ENCODE data around the gene ADAMTS3.
"Not testable (repeated sequence)": the region's sequence is repeated elsewhere in the genome, so short reads cannot be mapped to it uniquely, and the experiment has no call there.

Gene ADAMTS3

GRCh38 chr4:72552447-72552846 lies 16.6 kb downstream of the ADAMTS3 start:
- H3K4me1 ChIP-seq (ENCODE audit: control insufficient read depth in 2 of 2, insufficient read depth in 1 of 2, low read depth in 1 of 2, low read length in 2 of 2) = no peaks in the 10 kb centered on the region
- no peak overlapping the region for H2BK15ac ChIP-seq (ENCODE audit: low read length)
- H3K9me3 ChIP-seq (replicated peaks in 1 of 2; ENCODE audit: control insufficient read depth in 2 of 2, insufficient read depth in 1 of 2, low read depth in 1 of 2, low read length in 2 of 2) = no peaks in the 10 kb centered on the region
- H2BK12ac ChIP-seq (ENCODE audit: low read length) = no peak overlapping the region
- H3K27me3 ChIP-seq (ENCODE audit: control insufficient read depth in 3 of 3, insufficient read depth in 3 of 3, low read depth in 1 of 3, low read length in 3 of 3) = no peaks in the 10 kb centered on the region
- H3K79me1 ChIP-seq (ENCODE audit: low read depth, low read length) = no peaks in the 10 kb centered on the region
- WGBS, 2 donors (ENCODE audit: extremely low coverage in 2 of 2, insufficient read length in 2 of 2, insufficient replicate concordance in 1 of 2) = no CpG with 5 or more reads among the region's 2 CpGs
- no peak overlapping the region for H3K9ac ChIP-seq (ENCODE audit: low read depth, low read length, poor library complexity)
- DNase-seq (ENCODE audit: low spot score) = no peak
- no peak overlapping the region for H4K8ac ChIP-seq (ENCODE audit: low read depth, low read length)
- no peak overlapping the region for H3K18ac ChIP-seq (ENCODE audit: low read length)
- H3K27ac ChIP-seq (replicated peaks; ENCODE audit: low read length) = no peak overlapping the region
- no peak overlapping the region for H3K23ac ChIP-seq (ENCODE audit: low read depth, low read length, poor library complexity)
- H2AK5ac ChIP-seq (ENCODE audit: low read depth, low read length) = no peak overlapping the region
- no peak overlapping the region for H2BK120ac ChIP-seq (ENCODE audit: low read depth, low read length)
- peaks cover 0 to 4% of the 10 kb centered on the region in 2 donors for H3K36me3 ChIP-seq (replicated peaks in 1 of 2; ENCODE audit: control insufficient read depth in 2 of 2, insufficient read depth in 2 of 2, low read length in 2 of 2)
- H3K4ac ChIP-seq (ENCODE audit: low read length) = no peak overlapping the region
- no peak overlapping the region for H2AFZ ChIP-seq (ENCODE audit: low read length)
- no peak overlapping the region for H4K91ac ChIP-seq (ENCODE audit: low read depth, low read length, poor library complexity)
- H3K4me2 ChIP-seq (ENCODE audit: insufficient read depth, low read length, poor library complexity, severe bottlenecking) = no peak overlapping the region
- no peak overlapping the region for H2BK5ac ChIP-seq (ENCODE audit: low read length)
- no peak overlapping the region for H3K4me3 ChIP-seq (ENCODE audit: low read length in 2 of 2)
- H3K14ac ChIP-seq (ENCODE audit: low read length) = no peak overlapping the region

GRCh38 chr4:72546456-72546855 lies 22.6 kb downstream of the ADAMTS3 start:
- WGBS, 2 donors (ENCODE audit: extremely low coverage in 2 of 2, insufficient read length in 2 of 2, insufficient replicate concordance in 1 of 2) = no CpG with 5 or more reads among the region's 1 CpG
- Histone ChIP-seq H3K23ac (ENCODE audit: low read depth, low read length, poor library complexity) (no peak overlapping the region), H3K36me3 (replicated peaks in 1 of 2; ENCODE audit: control insufficient read depth in 2 of 2, insufficient read depth in 2 of 2, low read length in 2 of 2) (peaks cover 0 to 7% of the 10 kb centered on the region in 2 donors), H3K9me3 (replicated peaks in 1 of 2; ENCODE audit: control insufficient read depth in 2 of 2, insufficient read depth in 1 of 2, low read depth in 1 of 2, low read length in 2 of 2) (no peaks in the 10 kb centered on the region), H3K18ac (ENCODE audit: low read length) (no peak overlapping the region), H3K4me1 (ENCODE audit: control insufficient read depth in 2 of 2, insufficient read depth in 1 of 2, low read depth in 1 of 2, low read length in 2 of 2) (no peaks in the 10 kb centered on the region), H3K4ac (ENCODE audit: low read length) (no peak overlapping the region), H3K4me2 (ENCODE audit: insufficient read depth, low read length, poor library complexity, severe bottlenecking) (no peak overlapping the region), H3K27me3 (ENCODE audit: control insufficient read depth in 3 of 3, insufficient read depth in 3 of 3, low read depth in 1 of 3, low read length in 3 of 3) (no peaks in the 10 kb centered on the region), H3K14ac (ENCODE audit: low read length) (no peak overlapping the region), H4K91ac (ENCODE audit: low read depth, low read length, poor library complexity) (no peak overlapping the region), H2AFZ (ENCODE audit: low read length) (no peak overlapping the region), H4K8ac (ENCODE audit: low read depth, low read length) (no peak overlapping the region), H3K9ac (ENCODE audit: low read depth, low read length, poor library complexity) (no peak overlapping the region), H3K4me3 (ENCODE audit: low read length in 2 of 2) (no peak overlapping the region), H2BK12ac (ENCODE audit: low read length) (no peak overlapping the region), H2BK120ac (ENCODE audit: low read depth, low read length) (no peak overlapping the region), H3K79me1 (ENCODE audit: low read depth, low read length) (no peaks in the 10 kb centered on the region), H2BK5ac (ENCODE audit: low read length) (no peak overlapping the region), H2BK15ac (ENCODE audit: low read length) (no peak overlapping the region), H2AK5ac (ENCODE audit: low read depth, low read length) (no peak overlapping the region), H3K27ac (replicated peaks; ENCODE audit: low read length) (no peak overlapping the region)
- no peak for DNase-seq (ENCODE audit: low spot score)

DNA sequence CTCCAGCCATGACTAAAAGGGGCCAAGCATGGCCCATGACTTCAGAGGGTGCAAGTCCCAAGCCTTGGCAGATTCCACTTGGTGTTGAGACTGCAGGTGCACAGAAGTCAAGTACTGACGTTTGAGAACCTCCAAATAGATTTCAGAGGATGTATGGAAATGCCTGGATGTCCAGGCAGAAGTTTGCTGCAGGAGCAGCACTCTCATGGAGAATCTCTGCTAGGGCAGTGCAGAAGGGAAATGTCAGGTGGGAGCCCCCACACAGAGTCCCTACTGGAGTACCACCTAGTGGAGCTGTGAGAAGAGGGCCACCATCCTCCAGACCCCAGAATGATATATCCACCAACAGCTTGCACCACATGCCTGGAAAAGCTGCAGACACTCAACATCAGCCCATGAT lies 28.3 kb downstream of the ADAMTS3 start:
- no CpG with 5 or more reads among the region's 1 CpG for WGBS, 2 donors (ENCODE audit: extremely low coverage in 2 of 2, insufficient read length in 2 of 2, insufficient replicate concordance in 1 of 2)
- H2BK5ac ChIP-seq (ENCODE audit: low read length); H2BK120ac ChIP-seq (ENCODE audit: low read depth, low read length); H4K91ac ChIP-seq (ENCODE audit: low read depth, low read length, poor library complexity); H3K27ac ChIP-seq (replicated peaks; ENCODE audit: low read length); H3K4me3 ChIP-seq (ENCODE audit: low read length in 2 of 2); H2BK12ac ChIP-seq (ENCODE audit: low read length); H3K4me1 ChIP-seq (ENCODE audit: control insufficient read depth in 2 of 2, insufficient read depth in 1 of 2, low read depth in 1 of 2, low read length in 2 of 2); H3K18ac ChIP-seq (ENCODE audit: low read length); DNase-seq (ENCODE audit: low spot score); H3K79me1 ChIP-seq (ENCODE audit: low read depth, low read length); H3K36me3 ChIP-seq (replicated peaks in 1 of 2; ENCODE audit: control insufficient read depth in 2 of 2, insufficient read depth in 2 of 2, low read length in 2 of 2); H2BK15ac ChIP-seq (ENCODE audit: low read length); H3K27me3 ChIP-seq (ENCODE audit: control insufficient read depth in 3 of 3, insufficient read depth in 3 of 3, low read depth in 1 of 3, low read length in 3 of 3); H3K14ac ChIP-seq (ENCODE audit: low read length); H3K4ac ChIP-seq (ENCODE audit: low read length); H3K23ac ChIP-seq (ENCODE audit: low read depth, low read length, poor library complexity); H3K9ac ChIP-seq (ENCODE audit: low read depth, low read length, poor library complexity); H3K4me2 ChIP-seq (ENCODE audit: insufficient read depth, low read length, poor library complexity, severe bottlenecking); H2AK5ac ChIP-seq (ENCODE audit: low read depth, low read length); H2AFZ ChIP-seq (ENCODE audit: low read length): not testable (repeated sequence)
- H4K8ac ChIP-seq (ENCODE audit: low read depth, low read length) = peak overlapping the region; percentile 43
- peaks cover 2 to 10% of the 10 kb centered on the region in 2 donors for H3K9me3 ChIP-seq (replicated peaks in 1 of 2; ENCODE audit: control insufficient read depth in 2 of 2, insufficient read depth in 1 of 2, low read depth in 1 of 2, low read length in 2 of 2)

GRCh38 chr4:72538006-72538405 lies 31.0 kb downstream of the ADAMTS3 start:
- Histone ChIP-seq H2AFZ (ENCODE audit: low read length) (no peak overlapping the region), H2BK12ac (ENCODE audit: low read length) (no peak overlapping the region), H3K4me1 (ENCODE audit: control insufficient read depth in 2 of 2, insufficient read depth in 1 of 2, low read depth in 1 of 2, low read length in 2 of 2) (no peaks in the 10 kb centered on the region), H2AK5ac (ENCODE audit: low read depth, low read length) (no peak overlapping the region), H2BK120ac (ENCODE audit: low read depth, low read length) (no peak overlapping the region), H3K4me3 (ENCODE audit: low read length in 2 of 2) (no peak overlapping the region), H3K4ac (ENCODE audit: low read length) (no peak overlapping the region), H3K9me3 (replicated peaks in 1 of 2; ENCODE audit: control insufficient read depth in 2 of 2, insufficient read depth in 1 of 2, low read depth in 1 of 2, low read length in 2 of 2) (peaks cover 2 to 10% of the 10 kb centered on the region in 2 donors), H4K8ac (ENCODE audit: low read depth, low read length) (no peak overlapping the region), H3K23ac (ENCODE audit: low read depth, low read length, poor library complexity) (no peak overlapping the region), H3K4me2 (ENCODE audit: insufficient read depth, low read length, poor library complexity, severe bottlenecking) (no peak overlapping the region), H4K91ac (ENCODE audit: low read depth, low read length, poor library complexity) (no peak overlapping the region), H2BK15ac (ENCODE audit: low read length) (no peak overlapping the region), H3K79me1 (ENCODE audit: low read depth, low read length) (no peaks in the 10 kb centered on the region), H2BK5ac (ENCODE audit: low read length) (no peak overlapping the region), H3K18ac (ENCODE audit: low read length) (no peak overlapping the region), H3K27ac (replicated peaks; ENCODE audit: low read length) (no peak overlapping the region), H3K9ac (ENCODE audit: low read depth, low read length, poor library complexity) (no peak overlapping the region), H3K36me3 (replicated peaks in 1 of 2; ENCODE audit: control insufficient read depth in 2 of 2, insufficient read depth in 2 of 2, low read length in 2 of 2) (no peaks in the 10 kb centered on the region), H3K14ac (ENCODE audit: low read length) (no peak overlapping the region), H3K27me3 (ENCODE audit: control insufficient read depth in 3 of 3, insufficient read depth in 3 of 3, low read depth in 1 of 3, low read length in 3 of 3) (no peaks in the 10 kb centered on the region)
- no CpG with 5 or more reads among the region's 1 CpG for WGBS, 2 donors (ENCODE audit: extremely low coverage in 2 of 2, insufficient read length in 2 of 2, insufficient replicate concordance in 1 of 2)
- DNase-seq (ENCODE audit: low spot score) = no peak
